ENCODE measurements around the gene ZSCAN21. TPM values are rescaled to one million over a fixed set of nuclear protein-coding genes. Genes with fewer than 3 reads are reported as not detected.
"Not testable (repeated sequence)": the region's sequence is repeated elsewhere in the genome, so short reads cannot be mapped to it uniquely, and the experiment has no call there.

Gene ZSCAN21
- polyA plus RNA-seq, 2 of the 4 experiments (the other 2 are of a cell fraction) = 9.1 to 18.3 TPM

- H3K9me3 ChIP-seq = no peaks in the 10 kb centered on the region
- TF ChIP-seq POLR2AphosphoS2 (conservative IDR thresholded peaks at IDR 0.05; ENCODE audit: low read length) = no peak
- no peak for TF ChIP-seq REST (IDR thresholded peaks at IDR 0.05)
- TF ChIP-seq ZNF302 (CRISPR knock-in tag; IDR thresholded peaks at IDR 0.05) = no peak
- TF ChIP-seq EP300 (IDR thresholded peaks at IDR 0.05) = no peak
- TF ChIP-seq BCL3 (IDR thresholded peaks at IDR 0.05) = no peak
- TF ChIP-seq RFX5 (IDR thresholded peaks at IDR 0.05) = no peak
- H3K4me2 ChIP-seq = peak overlapping the region; percentile 27; the same call in 2 of the 3 replicates
- H3K4me1 ChIP-seq = 0 out of 3 replicates have a peak, but pooled peaks cover 3% of the 10 kb centered on the region
- DNase-seq (ENCODE audit: low read depth in 1 of 2, low spot score in 1 of 2) (peak in 1 of 2 experiments; percentile 77), FAIRE-seq (no peak), ATAC-seq (peak; percentile 48 to 90; a peak in 4 of 6 replicates)
- ChIA-PET POLR2A (interaction anchor here (1.5 kb wide), 1 partner anchor 11 kb away, joined by 4 read pairs; the partner anchor contains the start of gene ZKSCAN1), CTCF (interaction anchor here (0.9 to 21.2 kb wide), 5 partner anchors 11 to 127 kb away, joined by 3 to 155 read pairs (median 5); no protein-coding TSS in a partner anchor)
- H3K4me3 ChIP-seq = no peak overlapping the region
- peak overlapping the region in 1 of 2 experiments; percentile 41; a peak in 4 of 6 replicates for H3K27ac ChIP-seq
- WGBS (ENCODE audit: missing lambda C conversion rate) = 39% methylated on average over 14 of the region's 14 CpGs
These were observed 45.6 kb upstream of the ZSCAN21 start for GRCh38 chr7:100003711-100004661.

GRCh38 chr7:100007887-100008286, 41.7 kb upstream of the ZSCAN21 start:
- Histone ChIP-seq H3K4me2 (no peak overlapping the region), H3K27ac (no peak overlapping the region), H3K4me1 (0 out of 3 replicates have a peak, but pooled peaks cover 3% of the 10 kb centered on the region), H3K4me3 (no peak overlapping the region), H3K9me3 (no peaks in the 10 kb centered on the region)
- no peak for ATAC-seq
- no peak for DNase-seq (ENCODE audit: low read depth in 1 of 2, low spot score in 1 of 2)
- no peak for FAIRE-seq
- TF ChIP-seq ATOH8 (CRISPR knock-in tag; IDR thresholded peaks at IDR 0.05; ENCODE audit: low read depth) = no peak
- no peak for TF ChIP-seq HOXB5 (CRISPR knock-in tag; IDR thresholded peaks at IDR 0.05)
- TF ChIP-seq FOSB (CRISPR knock-in tag; IDR thresholded peaks at IDR 0.05) = no peak
- TF ChIP-seq JUN (IDR thresholded peaks at IDR 0.05) = no peak
- TF ChIP-seq MAZ (IDR thresholded peaks at IDR 0.05; ENCODE audit: borderline replicate concordance, low read depth, low read length) = no peak
- no peak for TF ChIP-seq HDAC2 (IDR thresholded peaks at IDR 0.05)
- no peak for TF ChIP-seq ZNF302 (CRISPR knock-in tag; IDR thresholded peaks at IDR 0.05)
- WGBS (ENCODE audit: missing lambda C conversion rate) = 49% methylated on average over 3 of the region's 3 CpGs
- ChIA-PET CTCF (interaction anchor here (1.2 to 21.2 kb wide), 2 partner anchors 15 to 72 kb away, joined by 3 to 155 read pairs; no protein-coding TSS in a partner anchor), POLR2A (no interaction called here)

GRCh38 chr7:100008525-100008924, 41.0 kb upstream of the ZSCAN21 start:
- no peak overlapping the region for H3K27ac ChIP-seq
- no peaks in the 10 kb centered on the region for H3K9me3 ChIP-seq
- H3K4me1 ChIP-seq = 0 out of 3 replicates have a peak, but pooled peaks cover 3% of the 10 kb centered on the region
- no peak overlapping the region for H3K4me3 ChIP-seq
- no peak for TF ChIP-seq FOSL2 (IDR thresholded peaks at IDR 0.05)
- TF ChIP-seq FOSL2 (CRISPR knock-in tag; IDR thresholded peaks at IDR 0.05) = no peak
- TF ChIP-seq HES2 (IDR thresholded peaks at IDR 0.05) = no peak
- no peak for TF ChIP-seq USF2 (IDR thresholded peaks at IDR 0.05)
- H3K4me2 ChIP-seq = no peak overlapping the region
- FAIRE-seq = no peak
- ATAC-seq = no peak
- POLR2A ChIA-PET = no interaction called here
- 51% methylated on average over 10 of the region's 10 CpGs for WGBS (ENCODE audit: missing lambda C conversion rate)
- no peak for DNase-seq (ENCODE audit: low read depth in 1 of 2, low spot score in 1 of 2)
- CTCF ChIA-PET = interaction anchor here (0.6 to 21.2 kb wide), 3 partner anchors 16 to 71 kb away, joined by 3 to 155 read pairs (median 3); no protein-coding TSS in a partner anchor

- not testable (repeated sequence) for DNase-seq (ENCODE audit: low read depth in 1 of 2, low spot score in 1 of 2); H3K4me1 ChIP-seq; H3K27ac ChIP-seq; ATAC-seq; H3K9me3 ChIP-seq; H3K4me2 ChIP-seq; H3K4me3 ChIP-seq; FAIRE-seq
- 58% methylated on average over 8 of the region's 8 CpGs for WGBS (ENCODE audit: missing lambda C conversion rate)
- ChIA-PET POLR2A (interaction anchor here (0.6 kb wide), 1 partner anchor 446 kb away, joined by 3 read pairs; no protein-coding TSS in a partner anchor), CTCF (interaction anchor here (0.6 to 21.2 kb wide), 3 partner anchors 11 to 34 kb away, joined by 4 to 155 read pairs (median 5); no protein-coding TSS in a partner anchor)
These were observed 39.6 kb upstream of the ZSCAN21 start for GRCh38 chr7:100009952-100010351.
